Lower leg skin (tissue), 3 donors: ENCODE results near the gene PCDHGA6.

ENCODE experiments used
- POLR2A ChIP-seq, 2 donors: fragments of 450-650 bp; IDR thresholded peaks; one replicate each; pipeline ENCODE4 v1.6.1; 2016 to 2017; ENCODE audit warnings: antibody characterized with exemption in 2 of 2, mild to moderate bottlenecking in 1 of 2, moderate library complexity in 1 of 2
- TF ChIP-seq, protein P1 (sequence below), 3 donors: fragments of 450-650 bp; IDR thresholded peaks; one replicate each; pipeline ENCODE4 v1.5.1; 2016; ENCODE audit warnings: antibody characterized with exemption in 3 of 3, mild to moderate bottlenecking in 3 of 3, moderate library complexity in 2 of 3

DNA sequence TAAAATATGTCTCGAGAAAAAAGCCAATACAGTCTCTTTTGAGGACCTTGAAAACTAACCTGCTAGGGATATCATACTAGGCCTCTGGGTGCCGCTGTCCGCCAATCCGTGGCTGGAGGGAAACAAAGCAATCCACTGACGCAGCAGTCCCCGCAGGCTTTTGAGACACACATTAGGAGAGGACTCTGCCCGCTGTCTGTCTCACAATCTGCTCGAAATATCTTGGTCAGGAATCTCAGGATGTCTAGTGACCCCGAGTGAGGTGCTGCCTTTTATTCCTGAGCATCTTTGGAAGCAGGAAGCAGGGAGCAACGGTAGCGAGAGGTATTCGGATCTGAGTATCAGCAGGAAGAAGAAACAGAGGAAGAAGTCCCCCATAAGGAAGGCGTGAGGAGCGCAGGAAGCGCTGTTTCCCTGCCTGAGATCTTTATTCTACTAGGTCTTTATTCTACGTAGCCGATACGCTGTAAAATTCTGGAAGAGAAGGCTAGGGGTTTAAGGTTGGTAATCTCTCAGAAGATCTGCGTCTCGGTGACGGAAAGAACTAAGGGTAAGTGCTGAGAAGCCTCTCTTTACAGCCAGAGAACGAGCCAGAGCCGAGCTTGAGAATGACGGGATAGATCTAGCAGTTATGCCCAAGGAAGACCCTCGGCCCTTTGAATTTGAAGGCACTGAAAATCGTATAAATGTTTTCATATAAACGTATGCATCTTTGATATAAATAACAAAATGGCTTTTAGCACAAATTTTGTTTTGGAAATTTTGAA is 47.4 kb upstream of the PCDHGA6 start:
- TF ChIP-seq, protein P1, sequence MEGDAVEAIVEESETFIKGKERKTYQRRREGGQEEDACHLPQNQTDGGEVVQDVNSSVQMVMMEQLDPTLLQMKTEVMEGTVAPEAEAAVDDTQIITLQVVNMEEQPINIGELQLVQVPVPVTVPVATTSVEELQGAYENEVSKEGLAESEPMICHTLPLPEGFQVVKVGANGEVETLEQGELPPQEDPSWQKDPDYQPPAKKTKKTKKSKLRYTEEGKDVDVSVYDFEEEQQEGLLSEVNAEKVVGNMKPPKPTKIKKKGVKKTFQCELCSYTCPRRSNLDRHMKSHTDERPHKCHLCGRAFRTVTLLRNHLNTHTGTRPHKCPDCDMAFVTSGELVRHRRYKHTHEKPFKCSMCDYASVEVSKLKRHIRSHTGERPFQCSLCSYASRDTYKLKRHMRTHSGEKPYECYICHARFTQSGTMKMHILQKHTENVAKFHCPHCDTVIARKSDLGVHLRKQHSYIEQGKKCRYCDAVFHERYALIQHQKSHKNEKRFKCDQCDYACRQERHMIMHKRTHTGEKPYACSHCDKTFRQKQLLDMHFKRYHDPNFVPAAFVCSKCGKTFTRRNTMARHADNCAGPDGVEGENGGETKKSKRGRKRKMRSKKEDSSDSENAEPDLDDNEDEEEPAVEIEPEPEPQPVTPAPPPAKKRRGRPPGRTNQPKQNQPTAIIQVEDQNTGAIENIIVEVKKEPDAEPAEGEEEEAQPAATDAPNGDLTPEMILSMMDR (IDR thresholded peaks at IDR 0.05): no peak
- no peak for TF ChIP-seq POLR2A (IDR thresholded peaks at IDR 0.05)
